Hepatic stellate cell (primary cell): ENCODE results near the gene SLC11A2.
"Not testable (repeated sequence)": the region's sequence is repeated elsewhere in the genome, so short reads cannot be mapped to it uniquely, and the experiment has no call there.

ENCODE experiments used
- DNase-seq: peaks from one replicate; pipeline ENCODE4 v3.0.0; 2011; ENCODE audit warnings: low spot score

Gene SLC11A2

DNA sequence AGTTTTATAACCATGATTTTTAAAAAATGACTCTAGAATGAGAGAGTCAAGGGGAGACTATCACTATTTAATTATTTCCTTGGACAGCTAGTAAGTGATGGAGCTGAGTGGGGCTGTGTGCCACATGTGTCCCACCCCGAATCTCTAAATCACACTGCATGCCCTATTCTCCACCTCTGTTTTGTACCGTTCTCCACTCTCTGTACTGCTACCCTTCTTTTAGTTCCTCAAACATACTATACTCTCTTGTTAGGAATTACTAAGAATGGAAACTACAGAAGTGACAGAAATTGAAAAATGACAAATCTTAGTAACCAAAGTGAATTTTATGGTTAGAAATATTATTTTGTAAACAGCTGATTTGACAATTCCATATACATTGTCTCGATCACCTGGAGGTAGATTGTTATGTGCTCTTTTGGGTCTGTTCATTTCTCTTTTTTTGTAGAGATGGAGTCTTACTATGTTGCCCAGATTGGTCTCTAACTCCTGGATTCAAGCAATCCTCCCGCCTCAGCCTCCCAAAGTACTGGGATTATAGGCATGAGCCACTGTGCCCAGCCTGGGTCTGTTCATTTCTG, 35.9 kb downstream of the SLC11A2 start:
- DNase-seq = no peak

DNA sequence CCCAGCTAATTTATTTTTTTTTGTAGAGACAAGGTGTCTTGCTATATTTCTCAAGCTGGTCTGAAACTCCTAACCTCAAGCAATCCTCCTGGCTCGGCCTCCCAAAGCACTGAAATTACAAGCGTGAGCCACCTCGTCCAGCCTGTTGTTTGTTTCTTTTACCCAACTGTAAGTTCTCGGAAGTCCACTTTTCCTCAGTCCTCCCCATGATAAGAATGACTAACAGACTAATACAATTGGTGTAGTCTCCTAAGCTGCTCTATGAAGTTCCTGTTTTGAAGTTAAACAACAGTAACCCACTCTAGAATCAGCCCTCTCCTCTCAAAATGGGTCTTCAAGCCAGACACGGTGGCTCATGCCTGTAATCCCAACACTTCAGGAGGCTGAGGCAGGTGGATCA, 37.3 kb downstream of the SLC11A2 start:
- no peak for DNase-seq

DNA sequence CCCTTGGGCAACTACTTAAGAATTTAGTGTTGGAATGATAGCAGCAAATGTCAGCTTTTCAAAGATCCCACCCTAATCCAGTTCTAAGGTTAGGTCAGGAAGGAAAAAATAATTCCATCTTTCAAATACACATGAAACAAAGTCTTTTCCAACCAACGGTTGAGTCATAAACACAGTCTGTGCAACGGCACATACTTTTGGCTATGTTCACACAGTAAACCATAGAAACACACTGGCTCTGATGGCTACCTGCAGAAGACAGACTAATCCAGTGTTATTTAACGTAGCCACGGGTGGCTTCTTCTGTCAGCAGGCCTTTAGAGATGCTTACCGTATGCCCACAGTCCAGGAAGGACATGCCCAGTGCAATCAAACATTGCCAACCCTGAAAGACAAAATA, 38.1 kb downstream of the SLC11A2 start:
- DNase-seq = no peak

DNA sequence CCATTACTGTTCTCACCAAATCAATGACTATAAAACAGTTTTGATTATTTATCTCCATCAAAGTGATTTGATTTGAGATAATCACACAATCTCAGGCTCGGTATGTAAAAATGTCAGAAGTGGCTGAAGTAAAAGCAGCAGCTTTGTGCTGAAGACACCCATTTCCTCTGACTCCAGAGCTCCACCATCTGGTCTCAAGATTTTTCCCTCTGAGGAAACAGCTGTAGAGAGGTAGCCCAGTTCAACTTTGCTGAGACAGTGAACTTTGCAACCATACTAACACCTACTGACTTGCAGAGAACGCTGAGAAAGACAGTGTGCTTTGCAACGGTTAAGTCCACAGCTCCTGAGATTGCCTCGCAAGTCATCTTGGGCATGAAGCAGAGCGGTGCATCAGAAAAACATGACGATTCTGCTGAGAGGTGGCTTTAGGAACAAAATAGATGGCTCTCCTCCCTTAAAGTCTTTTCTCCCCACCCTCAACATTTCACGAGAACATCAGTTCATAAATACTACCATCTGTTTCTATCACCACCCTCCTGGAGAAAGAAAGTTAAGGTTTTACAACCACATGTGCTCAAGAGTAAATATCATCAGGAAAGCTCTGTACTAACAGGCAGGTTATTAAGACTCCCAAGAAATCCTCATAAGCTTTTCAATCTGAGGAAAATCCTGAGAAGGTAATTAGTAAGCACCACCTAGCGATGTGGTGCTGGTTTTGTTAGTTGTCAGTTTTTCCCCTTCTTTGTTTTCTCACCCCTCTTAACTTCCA, 39.0 kb downstream of the SLC11A2 start:
- peak; percentile 26 for DNase-seq

DNA sequence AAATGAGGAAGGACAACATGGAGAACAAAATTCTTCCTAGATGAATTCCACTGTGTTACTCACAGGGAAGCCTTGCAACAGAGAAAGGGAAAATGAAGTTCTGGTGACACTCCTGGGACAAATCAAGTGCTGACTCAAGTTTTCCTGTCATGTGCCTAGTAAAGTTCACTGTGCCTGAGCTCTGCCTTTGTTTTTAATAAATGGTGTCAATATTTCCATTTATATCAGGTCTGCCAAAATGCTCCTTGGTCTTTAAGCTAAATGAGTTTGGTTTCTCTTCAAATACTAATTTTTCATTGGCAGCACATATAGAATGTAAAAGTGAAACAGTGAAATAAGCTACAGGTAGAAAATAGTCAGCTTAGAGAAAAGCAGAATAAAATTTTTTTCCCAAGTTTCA, 40.9 kb downstream of the SLC11A2 start:
- DNase-seq = peak; percentile 43

DNA sequence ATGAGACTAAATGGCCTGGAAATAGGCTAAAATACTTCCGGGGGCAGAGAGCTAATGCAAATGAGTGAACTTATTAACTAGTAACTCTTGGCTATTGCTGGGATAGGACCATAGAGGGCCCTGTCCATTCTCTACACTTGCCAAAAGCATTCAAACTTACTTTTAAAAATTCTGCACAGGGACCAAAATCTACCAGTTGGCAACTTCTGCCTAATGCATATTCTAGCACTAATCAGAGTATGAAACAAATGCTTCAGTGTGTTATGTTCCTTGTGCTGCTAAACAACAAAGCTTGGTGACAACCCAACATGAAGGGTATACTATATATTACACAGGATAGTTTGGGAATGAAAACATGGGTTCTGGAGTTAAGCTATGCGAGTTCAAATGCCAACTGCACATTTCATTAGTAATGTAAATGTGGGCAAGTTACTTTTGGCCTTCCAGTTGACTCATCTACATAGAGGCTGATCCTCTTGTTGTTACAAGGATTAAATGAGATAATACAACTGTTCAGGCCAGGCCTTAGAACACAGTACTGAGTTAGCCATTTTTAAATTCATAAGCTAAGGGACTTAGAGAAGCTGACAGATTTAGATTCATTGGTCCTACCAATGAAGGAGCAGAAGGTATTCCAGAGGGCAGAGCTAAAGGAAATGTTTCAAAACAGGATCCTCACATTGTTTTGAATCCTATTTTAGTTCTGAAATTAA, 41.4 kb downstream of the SLC11A2 start:
- no peak for DNase-seq

DNA sequence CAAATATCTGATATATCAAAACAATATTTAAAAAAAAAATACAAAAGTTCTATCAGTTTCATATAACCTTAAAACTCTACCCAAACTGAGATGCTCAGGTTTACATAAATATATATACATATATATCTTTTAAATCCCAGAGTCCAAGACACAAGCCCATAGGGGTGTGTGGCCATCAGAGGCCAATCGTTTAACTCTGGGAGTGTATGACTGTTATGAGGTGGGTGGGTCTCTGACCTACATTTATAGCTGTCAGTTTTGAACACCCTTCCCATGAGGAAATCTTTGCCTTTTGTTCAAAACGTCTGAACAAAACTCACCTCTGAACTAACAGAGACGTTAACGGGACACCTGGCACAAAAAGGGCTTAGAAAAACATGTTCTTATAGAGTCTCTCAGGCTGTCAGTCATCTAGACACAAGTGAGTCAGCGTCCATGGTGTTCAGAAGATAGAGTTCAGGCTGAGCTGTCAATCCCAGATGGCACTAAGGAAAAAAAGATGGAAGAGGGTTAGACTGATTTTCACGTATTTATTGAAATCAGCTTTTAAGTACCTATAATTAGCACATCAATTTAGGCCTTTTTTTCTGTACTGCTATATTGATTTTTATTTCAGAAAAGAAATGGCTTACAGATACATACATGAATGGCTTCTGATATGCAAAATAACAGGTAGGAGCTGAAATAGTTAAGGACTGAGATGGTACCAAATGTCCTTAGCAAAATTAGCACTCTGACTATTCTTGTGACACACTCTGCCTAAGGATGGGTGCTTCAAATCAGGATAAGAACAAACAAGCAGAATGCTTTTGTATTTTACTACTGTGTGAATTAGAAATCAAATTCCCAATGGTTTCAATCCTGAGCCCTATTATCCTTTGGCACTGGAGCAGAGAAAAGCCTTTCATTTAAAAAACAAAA, 44.6 kb downstream of the SLC11A2 start:
- no peak for DNase-seq

DNA sequence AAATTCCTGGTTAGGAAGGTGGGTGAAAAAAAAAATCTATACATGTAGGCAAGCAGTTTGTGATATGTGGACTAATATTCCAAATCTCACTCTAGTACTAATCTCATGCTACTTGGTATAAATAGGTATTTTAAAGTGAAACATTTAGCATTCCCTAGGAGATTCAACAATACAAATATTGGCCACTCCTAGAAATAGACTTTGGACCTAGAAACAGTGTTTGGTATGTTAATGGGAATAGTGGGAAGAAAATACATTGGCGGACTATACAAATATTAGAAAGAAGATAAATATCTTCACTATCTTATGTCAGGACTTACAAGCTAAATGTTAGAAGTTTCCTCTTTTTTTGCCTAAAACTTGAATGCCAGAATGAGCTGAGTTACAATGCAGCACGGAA, 45.6 kb downstream of the SLC11A2 start:
- no peak for DNase-seq

DNA sequence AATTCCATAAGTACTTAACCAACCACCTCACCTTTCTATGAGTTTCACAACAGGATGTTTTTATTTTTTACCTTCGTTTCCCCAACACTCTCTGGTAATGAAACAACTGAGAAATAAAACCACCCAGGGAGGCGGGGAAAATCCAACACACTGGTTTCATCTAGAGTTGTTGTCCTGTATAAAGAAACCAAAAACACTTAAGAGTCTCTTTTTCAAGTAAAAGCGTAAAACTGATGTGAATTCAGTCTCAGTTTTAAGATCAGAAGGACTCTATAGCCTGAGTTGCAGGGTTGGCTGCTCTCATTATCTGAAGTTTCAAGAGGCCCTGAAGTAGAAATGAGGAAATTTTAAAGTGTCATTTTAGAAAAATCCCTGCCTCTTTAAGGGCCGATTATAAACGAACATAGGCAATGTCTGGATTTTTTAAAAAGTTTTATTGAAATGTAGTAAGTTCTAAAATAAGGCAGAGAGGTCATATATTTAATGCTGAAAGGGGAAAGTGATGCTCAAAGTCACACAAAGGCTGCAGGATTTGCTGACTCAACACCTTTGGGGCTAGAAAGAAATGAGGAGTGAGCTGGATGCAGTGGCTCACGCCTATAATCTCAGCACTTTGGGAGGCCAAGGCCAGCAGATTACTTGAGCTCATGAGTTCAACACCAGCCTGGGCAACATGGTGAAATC, 46.7 kb downstream of the SLC11A2 start:
- DNase-seq = no peak

DNA sequence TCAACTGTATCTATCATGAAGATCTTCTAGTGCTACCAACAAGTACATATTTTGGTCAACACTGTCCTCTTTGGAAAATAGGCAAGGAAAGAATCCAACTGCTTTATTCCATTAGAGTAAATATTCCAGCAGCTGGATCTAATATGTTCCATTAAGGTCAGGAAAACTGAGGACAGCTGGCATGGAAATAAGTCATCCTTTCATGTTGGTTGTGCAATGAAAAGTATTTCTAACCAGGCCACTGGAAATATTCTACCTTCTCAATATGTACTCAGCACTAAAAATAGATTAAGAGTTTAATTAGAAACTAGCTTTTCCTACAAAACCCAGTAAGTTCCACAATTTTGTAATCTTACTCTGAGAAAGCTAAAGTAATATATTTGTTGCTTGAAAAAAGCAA, 54.2 kb downstream of the SLC11A2 start:
- no peak for DNase-seq

DNA sequence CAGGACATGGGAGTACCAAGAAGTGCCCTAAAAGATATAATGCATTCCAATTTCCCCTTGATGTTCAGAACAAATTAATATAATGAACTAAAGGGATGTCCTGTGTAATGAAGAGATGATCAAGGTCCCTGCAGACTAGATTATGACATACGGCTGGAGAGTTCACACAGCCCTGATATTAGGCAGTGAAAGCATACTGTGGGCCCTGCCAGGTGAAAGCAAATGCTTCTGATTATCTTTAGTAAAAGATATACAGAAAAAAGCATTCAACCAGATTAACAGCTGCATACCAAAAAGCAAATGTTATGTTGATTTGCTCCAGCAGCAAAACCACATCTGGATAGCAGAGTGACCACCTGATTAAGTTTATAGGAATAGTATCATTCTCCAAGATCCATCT, 61.8 kb downstream of the SLC11A2 start:
- no peak for DNase-seq

DNA sequence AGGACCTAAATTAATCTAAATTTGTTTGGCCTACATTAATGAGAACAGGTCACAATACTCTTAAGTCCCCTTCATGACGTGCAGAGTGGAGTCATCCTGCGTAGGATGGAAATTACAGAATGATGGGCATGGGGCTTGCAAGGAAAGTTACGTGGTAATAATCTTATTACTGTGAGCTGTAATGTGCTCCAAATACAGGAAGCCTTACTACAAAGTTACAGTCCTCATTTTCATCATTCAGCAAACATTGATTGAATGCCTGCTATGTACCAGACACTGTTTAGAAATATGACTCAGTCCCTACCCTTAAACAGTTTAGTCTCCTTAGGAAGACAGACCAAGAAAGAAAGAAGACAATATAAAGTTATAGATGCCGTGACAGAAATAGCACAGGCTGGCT, 64.5 kb downstream of the SLC11A2 start:
- DNase-seq = no peak

DNA sequence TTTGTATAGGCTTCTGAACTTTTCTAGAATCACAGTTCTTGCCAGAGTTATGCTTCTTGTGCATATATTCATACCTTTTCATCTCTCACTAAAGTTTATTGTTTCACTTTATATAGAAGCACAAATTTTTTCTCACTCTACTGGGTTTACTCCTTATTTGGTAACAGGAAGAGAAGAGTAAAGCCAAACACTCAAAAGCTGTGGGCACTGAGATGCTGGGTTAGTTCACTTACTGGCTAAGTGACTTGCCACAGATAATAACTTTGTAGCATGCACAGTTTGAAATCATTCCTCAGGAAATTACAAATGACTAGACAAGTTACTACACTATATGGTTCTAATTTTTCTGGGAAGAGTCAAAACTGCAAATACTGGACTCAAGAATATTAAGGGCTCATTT, 66.1 kb downstream of the SLC11A2 start:
- no peak for DNase-seq

DNA sequence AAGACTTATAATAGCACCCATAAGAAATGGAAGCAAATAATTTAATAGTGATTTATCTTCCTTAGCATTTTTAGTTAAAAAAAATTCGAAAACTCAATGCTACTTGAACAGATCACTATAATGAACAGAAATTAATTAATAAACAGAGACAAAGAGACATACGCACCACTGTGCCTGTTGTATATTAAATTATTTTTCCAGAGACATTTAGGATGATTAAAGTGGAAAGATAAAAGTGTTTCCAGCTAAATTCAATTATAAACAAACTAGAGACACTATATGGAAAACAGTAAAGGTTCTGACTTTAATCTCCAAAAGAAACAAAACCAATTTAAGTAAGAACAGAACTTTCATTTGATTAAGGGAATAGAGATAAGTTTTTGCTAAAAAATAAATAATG, 70.5 kb downstream of the SLC11A2 start:
- DNase-seq = no peak

DNA sequence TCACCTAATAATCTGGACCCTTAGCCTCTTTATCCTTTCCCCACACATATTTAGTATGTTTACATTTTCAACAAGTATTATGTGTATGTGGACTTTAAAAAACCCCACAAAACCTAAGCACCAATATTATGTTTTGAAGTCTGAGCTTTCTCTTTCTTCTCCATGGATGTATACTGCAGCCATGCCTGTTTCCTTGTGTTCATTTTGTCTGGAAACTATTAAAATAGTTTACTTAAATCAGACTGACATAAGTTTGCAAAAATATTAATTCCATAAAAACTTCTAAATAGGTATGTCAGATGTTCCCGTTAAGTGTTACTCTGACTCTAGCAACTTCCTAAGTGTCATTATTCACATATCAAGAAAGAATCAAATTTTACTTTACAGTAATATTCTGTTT, 70.9 kb downstream of the SLC11A2 start:
- no peak for DNase-seq

DNA sequence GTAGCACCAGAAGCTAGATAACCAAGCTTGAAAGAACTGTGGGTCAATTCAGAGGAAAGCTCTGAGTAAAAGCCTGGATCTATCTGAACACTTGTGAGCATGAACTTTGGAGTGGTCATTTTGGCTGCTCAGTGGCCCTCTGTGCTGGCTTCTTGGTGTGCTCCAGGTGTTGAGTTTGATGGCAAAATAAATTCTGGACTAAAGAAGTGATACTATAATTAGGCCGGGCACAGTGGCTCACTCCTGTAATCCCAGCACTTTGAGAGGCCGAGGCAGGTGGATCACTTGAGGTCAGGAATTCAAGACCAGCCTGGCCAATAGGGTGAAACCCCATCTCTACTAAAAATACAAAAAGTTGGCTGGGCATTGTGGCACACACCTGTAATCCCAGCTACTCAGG, 71.4 kb downstream of the SLC11A2 start:
- DNase-seq = not testable (repeated sequence)

DNA sequence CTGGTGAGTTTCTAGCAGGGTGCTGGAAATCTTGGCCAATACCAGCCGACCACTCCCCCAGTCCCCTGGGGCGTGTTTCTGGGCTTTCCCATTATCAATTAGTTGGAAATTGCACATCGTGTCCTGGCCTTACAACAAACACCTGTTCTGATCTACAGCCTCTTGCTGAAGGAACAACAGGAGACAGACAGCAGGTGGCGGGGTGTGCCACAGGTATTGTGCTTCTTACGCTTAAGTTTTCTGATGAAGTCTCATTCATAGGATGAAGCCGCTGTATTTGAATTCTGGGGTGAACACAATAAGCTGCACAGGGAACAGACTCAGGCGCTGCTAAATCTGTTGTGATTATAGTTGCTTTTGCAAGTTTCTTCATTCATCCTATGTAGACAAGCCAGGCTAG, 73.1 kb downstream of the SLC11A2 start:
- no peak for DNase-seq

DNA sequence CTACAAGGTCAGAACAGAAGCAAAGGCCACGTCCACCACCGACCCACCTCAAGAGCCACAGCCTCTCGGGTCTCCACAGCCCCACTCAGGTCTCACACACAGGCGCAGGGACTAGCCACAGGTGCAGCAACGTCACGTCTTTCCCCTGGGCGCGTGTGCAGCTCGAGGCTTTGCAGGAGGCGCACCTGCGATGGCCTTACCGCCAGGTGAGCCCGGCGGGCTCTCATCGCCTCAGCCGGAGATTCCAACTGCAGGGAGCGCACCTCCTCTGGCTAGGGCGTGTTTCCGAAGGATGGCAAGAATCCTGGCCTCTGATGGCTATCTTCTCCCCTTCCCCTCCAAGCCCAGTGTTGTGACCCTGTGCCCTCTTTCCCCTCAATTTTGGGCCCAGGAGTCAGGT, 73.7 kb downstream of the SLC11A2 start, which contains the start of gene HIGD1C:
TSS of gene HIGD1C (plus strand) at position 35 of the 400 bp plus-strand sequence. CDS start 1,455 bp downstream, outside the sequence.
- DNase-seq = no peak

DNA sequence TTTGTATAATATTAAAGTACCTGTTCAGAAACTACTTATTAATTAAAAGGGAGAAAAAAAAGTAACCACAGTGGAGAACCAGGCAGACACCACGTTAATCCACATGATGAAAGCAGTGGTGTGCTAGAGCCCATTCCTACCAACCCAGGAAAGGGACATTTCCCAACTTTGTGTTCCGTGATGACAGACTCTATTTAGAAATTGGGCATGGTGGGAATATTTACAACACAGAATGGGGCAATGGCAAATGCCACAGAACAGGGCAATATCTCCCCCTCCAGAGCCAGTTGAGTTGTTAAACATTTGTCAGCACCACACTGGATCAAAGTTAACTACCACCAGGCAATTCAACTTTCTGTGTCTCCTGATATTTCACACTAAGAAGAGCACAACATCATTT, 75.1 kb downstream of the SLC11A2 start:
- no peak for DNase-seq

DNA sequence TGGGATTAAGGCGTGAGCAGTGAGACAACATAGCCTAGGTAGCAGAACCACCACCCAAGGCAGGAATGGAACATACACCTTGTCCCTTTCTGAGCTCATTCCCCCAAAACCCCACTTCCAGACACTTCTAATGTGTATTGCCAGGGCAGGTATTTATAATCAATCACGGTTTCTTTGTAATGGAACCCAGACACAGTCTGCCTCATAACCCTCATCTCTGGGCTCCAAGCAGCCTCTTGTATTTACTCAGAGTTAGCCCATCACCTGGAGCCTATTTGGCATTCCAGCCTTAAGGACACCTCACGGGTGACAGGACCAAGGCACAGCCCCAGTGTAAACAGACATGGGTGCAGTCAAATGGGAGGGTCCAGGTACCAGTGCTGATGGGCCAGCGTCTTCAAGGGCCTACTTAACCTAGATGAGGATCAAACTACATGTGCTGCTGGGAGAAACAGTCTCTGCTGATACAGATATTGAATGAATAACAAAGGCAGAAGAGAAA, 76.3 kb downstream of the SLC11A2 start:
- no peak for DNase-seq

DNA sequence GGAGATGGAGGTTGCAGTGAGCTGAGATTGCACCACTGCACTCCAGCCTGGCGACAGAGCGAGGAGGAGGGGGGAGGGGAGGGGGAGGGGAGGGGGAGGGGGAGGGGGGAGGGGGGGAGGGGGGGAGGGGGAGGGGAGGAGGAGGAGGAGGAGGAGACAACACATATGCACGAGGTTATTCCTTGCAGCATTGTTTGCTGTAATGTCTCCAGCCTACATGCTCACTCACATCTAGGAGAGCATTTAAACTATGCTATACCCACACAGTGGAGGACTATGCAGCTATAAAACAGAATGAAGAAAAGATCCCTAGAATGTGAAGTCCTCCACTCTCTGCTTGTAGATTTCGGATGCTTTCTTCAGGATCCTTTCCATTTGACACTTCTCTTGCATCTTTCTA, 77.4 kb downstream of the SLC11A2 start:
- no peak for DNase-seq
